Astrocyte of the hippocampus (primary cell): ENCODE data around the gene NEUROD1.

Experiments
- DNase-seq: peaks from one replicate; pipeline ENCODE4 v3.0.0; 2011; ENCODE audit warnings: low read depth, low spot score

Gene NEUROD1

DNA sequence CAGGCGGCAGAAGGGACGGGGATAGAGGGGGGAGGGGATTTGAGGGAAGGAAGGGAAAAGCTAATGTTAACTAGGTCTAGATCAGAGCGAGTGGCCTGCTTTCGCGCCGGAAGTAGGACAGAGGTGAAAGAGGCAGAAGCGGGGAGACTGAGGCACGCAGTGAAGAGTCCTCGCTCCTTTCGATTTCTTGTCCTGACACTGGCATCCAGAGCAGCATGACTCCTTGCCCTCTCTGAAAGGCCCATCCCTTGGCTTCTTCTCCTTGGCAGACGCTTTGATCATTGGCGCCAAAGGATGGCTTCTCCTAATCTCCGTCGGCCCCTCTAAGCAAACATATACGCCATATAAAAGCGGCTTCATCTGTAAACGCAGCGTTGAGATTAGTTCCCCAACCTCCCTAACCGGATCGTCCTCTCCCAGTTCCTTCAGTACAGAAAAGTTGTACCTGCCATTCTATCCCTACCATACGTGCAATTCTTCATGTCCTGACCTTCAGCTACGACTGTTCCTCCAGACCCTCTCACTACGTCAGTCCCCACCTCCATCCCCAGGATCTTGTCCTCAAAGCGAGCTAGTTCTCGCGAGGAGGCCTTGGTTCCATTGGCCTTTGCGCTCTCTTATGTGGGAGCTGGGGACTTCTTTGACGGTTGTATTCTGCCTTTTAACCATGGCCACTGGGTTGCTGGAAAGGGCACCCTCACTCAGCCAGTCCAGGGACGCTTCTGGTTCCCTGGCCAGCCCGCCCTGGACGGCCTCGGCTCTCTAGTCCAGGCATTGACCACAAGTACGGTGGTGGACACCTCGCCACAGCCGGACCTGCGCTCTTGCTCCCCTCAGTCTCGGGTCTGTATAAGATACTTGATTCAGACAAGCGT lies 857 bp upstream of the NEUROD1 start:
- DNase-seq: no peak

DNA sequence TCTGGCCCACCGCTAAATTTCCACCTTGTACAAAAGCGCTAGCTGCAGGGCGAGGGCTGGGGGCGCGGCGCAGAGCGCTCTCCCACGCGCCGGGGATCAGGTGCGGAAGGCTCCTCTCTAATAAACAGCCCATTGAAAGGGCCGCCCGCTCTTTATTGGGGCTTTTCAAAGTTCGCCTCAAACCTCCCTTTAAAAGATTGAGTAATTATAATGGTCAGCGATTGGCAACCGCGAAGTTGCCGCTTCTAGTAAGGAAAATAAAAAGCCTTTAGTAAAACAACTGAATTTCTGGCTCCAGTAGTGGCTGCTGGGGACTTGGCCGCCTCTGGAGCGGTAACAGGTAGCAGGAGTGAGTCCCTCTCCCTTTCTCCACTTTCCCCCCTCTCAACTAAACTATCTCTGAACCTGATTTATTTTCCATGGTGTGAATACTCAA lies 755 bp downstream of the NEUROD1 start:
- no peak for DNase-seq

DNA sequence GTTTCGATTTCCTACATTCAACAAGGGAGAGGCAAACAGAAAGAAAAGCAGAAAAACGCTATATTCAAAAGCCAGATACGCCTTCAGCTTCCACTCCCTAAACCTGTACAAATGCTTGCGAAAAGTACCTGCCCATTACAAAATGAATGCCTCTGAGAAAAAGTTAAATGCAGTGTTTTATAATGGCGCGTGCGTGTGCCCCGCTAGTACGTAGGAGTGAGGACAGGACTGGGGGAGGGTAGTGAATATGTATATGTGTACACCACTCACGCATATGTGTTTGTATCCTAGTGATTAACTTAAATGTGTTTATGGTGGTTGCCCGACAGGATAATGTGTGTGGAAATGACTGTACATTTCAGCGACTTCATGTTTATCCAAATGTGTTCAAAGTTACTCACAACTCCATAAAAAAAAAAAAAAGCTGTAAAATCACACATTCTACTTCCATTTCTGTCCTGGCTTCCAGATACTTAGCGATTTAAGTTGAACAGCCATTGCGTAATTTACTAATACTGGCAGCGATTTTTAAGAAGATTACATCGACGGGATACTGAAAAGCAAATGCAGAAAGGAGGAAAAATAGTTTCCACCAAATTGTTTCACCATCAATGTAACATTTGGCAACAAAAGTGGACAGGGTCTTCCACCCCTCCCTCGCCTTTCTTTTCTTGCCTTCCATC lies 1.3 kb downstream of the NEUROD1 start:
- DNase-seq: no peak

DNA sequence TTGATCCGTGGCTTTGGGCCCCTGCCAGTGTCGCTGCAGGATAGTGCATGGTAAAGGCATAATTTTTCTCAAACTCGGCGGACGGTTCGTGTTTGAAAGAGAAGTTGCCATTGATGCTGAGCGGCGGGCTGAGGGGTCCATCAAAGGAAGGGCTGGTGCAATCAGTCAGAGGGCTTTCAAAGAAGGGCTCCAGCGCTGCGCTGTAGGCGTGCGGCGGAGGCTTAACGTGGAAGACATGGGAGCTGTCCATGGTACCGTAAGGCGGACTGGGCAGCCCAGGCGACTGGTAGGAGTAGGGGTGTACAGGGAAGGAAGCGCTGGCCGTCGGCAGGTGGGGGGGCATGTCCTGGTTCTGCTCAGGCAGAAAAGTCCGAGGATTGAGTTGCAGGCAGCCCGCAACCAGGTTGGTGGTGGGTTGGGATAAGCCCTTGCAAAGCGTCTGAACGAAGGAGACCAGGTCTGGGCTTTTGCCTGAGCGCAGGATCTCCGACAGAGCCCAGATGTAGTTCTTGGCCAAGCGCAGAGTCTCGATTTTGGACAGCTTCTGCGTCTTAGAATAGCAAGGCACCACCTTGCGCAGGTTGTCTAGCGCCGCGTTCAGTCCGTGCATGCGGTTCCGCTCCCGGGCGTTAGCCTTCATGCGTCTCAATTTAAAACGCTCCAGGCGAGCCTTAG lies 2.3 kb downstream of the NEUROD1 start:
- DNase-seq: peak; percentile 92

DNA sequence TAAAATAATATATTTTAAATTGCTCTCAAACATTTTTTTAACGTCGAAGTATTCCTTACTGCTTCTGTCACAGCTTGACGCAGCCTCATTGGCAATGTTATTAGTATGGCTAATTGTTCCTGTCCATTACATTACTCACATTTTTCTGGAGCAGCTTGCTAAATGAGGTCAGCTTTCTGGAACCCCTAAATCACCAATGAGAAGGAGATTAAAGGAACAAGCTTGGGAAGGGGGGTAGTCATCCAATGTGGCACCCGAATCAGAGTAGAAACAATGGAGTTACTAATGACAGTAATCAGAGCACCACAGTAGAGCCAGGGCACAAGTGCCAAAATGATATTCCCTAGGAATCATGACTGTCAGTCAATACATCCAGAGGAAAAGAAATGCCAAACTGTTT lies 5.1 kb downstream of the NEUROD1 start:
- DNase-seq: no peak

DNA sequence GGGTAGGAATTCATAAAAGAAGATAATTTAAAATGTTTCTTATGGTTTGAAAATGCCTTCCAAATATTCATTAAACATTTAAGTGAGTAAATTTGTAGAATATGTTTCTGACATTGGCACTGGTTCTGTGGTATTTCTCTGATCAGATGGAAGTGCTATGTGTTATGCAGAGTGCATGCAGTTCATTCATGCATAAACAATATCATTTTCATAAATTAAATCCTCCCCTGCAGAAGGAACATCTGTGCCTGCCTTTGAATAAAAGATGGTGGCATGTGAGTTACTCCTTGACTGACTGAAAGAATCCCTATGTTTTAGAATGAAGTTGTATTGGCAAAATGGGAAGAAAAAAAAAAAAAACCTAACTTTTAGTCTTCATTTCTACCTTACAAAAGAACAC lies 5.9 kb downstream of the NEUROD1 start:
- no peak for DNase-seq

DNA sequence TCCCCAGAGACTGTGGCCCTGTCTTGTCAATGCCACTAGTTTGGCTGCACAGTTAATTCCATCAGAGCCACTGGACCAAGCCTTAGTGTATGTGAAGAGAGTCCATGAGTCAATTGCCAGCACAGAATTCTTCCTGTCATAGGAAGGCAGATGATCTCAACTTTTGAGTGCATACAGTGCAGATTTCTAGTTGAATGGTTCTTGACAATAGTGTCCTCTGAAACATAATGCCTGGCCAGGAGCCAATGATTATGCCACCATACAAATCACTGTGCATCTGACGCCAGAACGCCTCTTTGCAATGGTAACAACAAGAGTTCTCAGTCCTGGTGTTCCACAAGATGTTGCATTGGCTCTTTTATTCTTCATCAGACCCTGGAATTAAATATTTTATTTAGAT lies 7.1 kb downstream of the NEUROD1 start:
- no peak for DNase-seq

DNA sequence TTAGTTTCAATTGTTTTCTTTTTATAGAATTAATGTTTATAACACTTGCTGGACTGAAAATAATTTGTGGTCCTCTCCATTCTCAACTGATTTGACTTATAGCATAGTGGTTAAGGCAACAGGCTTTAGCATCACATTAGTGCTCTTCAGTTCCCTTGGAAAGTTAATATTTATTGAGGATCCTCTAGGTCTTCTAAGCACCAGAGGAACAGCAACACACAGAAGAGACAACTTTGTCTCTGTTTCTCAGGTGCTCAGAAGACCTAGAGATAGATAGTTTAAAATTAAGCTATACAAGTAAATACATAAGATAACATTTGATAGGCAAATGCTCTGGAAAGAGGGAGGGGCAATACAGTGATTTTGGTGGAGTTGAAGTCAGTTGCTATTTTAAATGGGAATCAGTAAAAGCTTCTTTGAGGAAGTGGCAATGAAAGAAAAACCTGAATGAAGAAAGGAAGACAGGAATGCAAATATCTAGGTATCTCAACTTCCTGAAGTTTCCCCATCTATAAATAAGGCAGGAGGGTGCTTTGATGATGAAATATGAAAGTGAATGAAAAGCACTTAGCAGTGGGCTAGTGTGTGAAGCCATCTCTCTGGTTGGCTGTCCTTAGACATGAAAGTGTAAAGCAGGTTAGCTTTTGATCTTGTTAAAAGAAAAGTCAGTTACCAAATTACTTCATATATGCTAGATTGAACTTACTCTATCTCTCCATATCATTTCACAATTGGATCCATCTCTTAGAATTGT lies 7.9 kb downstream of the NEUROD1 start:
- DNase-seq: no peak

DNA sequence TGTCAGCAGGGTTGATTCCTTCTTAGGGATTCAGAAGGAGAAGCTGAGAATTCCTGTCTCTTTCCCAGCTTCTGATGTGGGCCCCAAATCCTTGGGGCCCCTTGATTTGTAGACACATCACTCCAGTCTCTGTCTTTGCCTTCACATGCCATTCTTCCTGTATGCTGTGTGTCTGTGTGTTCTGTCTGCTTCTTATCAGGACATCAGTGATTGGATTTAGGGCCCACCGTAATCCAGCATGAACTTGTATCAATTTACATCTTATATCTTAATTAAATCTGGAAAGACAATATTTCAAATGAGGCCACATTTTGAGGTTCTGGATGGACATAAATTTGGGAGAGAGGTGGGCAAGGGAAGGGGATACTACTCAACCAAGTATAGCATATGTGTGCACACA lies 9.7 kb downstream of the NEUROD1 start:
- DNase-seq: no peak

DNA sequence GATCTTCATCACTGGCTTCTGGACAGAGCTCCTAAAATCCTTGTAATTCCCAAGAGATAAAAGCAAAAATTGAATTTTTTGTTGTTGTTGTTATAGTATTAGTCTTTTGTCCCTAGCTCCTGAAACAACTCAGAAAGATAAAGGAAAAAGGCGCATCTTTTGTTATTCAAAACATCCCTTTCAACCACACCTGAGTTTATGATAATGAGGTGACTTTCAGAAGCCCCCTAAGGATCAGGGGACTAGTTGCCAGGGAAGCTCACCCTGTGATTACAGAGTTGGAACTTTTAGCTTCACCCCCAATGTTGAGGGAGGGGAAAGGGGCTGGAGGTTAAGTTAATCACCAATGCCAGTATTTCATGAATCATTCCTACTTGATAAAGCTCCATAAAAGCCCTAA lies 13.1 kb downstream of the NEUROD1 start:
- no peak for DNase-seq

DNA sequence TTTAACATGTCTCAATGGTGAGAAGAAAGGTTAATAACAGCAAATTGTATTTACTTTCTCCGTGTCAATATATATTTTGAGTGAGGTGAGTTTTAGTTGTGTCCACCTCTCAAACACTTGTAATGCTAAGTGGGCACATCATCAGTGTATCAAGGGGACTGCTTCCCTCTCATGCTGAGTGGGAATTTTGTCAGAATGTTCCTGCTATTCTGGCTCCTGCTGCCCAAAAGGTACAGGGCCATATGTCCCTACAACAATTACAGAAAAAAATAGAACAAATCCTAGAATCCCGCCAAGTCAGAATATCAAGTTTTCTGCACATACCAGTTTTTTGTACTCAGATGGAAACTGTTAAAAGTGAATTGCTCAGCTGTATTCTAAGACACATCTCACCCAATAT lies 18.0 kb downstream of the NEUROD1 start:
- no peak for DNase-seq

DNA sequence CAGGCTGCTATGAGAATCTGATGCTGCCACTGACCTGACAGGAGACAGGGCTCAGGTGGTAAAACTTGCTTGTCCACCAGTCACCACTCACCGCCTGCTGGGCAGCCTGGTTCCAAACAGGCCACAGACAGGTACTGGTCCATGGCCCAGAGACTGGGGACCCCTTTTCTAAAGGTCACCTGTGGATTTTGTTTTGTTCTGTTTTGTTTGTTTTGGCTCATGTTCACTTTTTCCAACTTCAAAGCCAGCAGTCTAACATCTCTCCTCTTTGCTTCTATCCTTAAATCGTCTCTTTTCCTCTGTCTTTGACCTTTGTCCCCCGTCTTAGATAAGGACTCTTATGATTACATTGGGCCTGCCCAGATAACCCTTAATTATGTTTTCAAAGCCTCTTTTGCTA lies 20.1 kb downstream of the NEUROD1 start:
- DNase-seq: no peak

DNA sequence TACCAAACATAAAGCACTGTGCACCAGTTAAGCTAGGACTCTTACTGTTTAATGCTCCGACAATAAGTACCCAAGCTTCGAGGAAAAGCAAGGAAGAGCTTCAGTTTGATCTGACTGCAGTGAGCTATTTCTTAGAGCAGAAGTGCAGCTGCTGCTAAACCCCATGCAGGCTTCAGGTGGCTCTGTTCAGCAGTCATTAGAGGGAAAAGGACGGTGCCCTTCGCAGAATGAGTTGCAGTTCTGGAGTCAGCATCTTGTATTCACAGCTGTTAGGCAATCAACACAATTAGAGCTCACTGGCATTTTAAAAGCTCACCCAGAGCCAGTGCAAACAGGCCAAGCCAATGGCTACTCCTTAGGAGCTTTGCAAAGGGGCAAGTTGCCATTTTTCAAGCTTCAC lies 21.9 kb downstream of the NEUROD1 start:
- no peak for DNase-seq

DNA sequence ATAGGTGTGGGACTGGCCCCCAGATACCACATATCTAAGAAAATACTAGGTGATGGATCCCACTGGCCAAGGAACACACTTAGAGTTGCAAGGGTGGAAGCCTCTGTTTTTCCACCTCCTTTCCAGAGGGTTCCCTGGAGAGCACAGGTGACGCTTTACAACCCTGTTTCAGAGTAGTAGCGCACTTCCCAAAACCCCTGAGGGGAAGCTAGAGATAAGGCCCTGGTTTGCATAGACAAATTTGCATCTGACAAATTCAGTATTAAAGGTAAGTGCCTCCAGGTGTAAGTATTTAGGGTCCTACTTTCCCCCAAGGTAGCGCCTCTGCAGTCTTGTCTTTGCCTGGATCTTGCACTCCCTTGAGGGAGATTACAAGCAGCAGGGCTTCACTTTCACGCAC lies 22.9 kb downstream of the NEUROD1 start:
- no peak for DNase-seq

DNA sequence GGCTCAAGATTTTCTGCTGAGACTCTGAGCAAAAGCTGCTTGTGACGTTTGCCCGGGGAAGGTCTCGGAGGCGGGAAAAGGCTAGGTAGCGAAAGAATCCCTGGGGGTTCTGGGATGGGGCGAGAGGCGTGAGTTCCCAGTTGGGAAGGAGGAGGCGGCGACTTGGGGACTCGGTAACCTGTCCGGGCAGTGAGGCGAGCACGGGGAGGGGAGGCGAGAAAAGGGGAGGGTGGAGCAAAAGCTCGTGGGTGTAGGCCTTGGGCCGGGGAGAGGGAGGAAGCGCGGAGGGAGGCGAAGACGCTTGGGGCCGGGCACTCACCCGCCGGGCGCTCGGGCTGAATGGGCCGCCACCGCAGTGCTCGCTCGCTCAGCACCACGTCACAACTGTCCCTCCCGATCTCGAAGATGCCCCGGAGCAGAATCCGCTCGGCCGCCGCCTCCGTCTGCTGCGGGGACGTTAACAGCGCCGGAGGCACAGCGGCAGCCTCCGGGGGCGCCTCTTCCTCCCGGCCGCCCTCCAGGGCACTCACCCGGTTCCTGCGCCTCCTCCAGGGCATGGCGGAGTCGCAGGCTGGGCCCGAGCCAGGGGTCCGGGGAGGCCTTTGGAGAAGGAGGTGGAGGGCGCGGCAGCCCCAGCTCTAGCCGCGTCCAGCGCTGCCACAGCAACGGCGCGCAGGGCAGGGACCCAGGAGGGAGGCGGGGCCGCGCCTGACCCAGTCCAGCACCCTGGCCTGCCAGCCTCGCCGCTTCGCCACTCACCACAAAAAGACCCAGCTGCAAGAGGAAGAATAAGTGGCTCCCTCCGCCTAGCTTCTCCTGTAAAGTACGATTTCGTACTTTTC lies 23.6 kb downstream of the NEUROD1 start, which contains the start of gene CERKL:
Gene CERKL (minus strand): TSS at position 656 of the 842 bp plus-strand sequence. CDS start 99 bp downstream, at position 557.
- peak; percentile 67 for DNase-seq

DNA sequence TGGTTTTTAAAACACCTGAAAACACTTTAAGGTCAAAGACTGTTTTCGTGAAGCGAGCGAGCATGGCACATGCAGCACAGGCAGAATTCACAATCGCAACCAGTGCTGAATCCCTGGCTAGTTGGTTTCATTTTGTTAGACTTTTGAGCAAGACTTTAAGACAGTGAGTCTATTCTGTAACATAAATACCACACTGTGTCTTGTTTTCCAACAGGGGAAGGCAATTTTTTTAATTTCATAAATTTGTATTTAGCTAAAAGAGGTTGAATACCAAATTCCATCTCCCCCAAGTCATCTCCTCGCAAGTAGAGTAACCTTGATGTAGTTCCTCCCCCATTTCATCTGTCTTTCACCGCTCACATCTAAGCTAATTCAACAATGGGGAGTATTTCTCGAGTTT lies 24.8 kb downstream of the NEUROD1 start:
- DNase-seq: no peak

DNA sequence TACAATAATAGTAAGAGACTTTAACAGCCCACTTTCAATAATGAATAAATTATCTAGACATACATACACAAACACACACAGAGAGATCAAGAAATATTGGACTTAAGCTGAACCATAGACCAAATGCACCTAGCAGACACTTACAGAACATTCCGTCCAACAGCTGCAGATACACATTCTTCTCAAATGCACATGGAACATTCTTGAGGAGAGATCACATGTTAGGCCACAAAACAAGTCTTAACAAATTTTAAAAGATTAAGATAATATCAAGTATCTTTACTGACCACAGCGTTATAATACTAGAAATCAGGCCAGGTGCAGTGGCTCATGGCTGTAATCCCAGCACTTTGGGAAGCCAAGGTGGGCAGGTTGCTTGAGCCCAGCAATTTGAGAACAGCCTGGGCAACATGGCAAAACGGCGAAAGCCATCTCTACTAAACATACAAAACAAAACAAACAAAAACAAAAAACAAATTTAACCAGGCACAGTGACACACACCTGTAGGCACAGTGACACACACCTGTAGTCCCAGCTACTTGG lies 30.8 kb downstream of the NEUROD1 start:
- DNase-seq: no peak

DNA sequence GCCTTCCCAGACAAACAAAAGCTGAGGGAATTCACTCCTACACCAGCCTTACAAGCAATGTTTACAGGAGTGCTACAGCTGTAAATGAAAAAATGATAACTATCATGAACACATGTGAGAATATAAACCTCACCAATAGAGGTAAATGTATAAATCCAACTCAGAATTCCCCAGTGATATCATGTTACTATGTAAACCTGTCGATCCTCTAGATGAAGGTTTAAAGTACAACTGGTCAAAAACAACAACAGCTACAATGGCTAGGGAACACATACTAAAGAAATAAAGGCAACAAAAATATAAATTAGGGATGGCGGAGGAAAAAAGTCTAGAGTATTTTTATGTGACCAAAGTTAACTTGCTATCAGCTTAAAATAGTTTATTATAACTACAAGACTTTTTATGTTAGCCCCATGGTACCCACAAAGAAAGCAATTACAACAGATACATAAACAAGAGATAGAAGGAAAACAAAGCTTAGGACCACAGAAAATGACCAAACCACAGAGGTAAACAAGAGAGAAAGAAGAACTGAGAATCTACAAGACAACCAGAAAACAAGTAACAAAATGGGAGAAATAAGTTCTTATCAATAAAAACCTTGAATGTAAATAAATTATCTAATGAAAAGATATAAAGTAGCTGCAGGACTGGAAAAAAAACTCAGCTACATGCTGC lies 31.7 kb downstream of the NEUROD1 start:
- no peak for DNase-seq

DNA sequence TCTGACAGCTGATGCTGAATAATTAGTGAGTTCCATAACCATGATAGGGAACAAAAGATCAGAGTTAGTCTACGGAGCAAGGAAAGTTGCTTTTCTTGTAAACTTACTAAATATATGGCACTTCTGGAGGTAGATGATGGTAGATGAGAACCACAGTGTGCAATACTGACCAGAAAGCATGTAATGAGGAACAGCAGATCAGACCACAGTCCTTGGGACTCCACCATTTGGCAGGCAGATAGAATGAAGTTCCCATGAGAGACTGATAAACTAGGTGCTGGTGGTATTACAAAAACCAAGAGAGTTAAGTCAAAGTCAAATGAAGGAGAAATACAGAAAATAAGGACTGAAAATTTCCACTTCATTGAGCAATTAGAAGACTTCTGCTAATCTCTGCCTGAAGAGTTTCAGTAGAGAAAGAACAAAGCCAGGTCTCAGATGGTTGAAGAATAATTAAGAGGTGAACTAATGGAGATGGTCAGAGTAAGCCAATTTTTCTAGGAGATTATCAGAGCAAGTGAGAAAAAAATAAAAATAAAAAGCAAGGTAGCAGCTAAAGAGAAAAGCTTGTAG lies 33.8 kb downstream of the NEUROD1 start:
- DNase-seq: no peak

DNA sequence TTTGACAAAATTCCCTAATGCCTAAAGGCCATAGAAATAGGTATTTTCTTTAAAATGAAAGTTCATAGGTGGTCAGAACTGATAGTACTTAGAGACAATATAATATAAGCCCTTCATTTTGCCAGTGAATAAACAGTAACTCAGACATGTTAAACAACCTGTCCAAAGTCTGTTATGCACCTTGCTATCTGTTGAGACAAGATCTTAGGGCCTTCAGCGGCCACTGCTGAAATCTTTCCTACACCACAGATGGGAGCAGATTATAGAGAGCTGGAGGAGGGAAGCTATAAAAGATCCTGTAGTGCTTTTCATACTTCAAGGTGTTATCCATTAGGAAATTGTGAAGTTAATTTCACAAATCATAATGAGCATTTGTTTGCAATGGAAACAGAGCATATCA lies 37.2 kb downstream of the NEUROD1 start:
- no peak for DNase-seq
